A673 (cell line): Measurements from ENCODE around the gene PRICKLE3. TPM values are rescaled to one million over a fixed set of nuclear protein-coding genes. Genes with fewer than 3 reads are reported as not detected.
"Not testable (repeated sequence)": the region's sequence is repeated elsewhere in the genome, so short reads cannot be mapped to it uniquely, and the experiment has no call there.

ENCODE experiments used
- BruUV-seq: library from RNA; stranded (reverse); fragments of 400-500 nt; replicated peaks from 2 replicates; lab custom pipeline; 2021; lab: Mats Ljungman, UMichigan
- CTCF ChIA-PET: fragments of 300-600 bp; sonication (Branson Sonifier 250); formaldehyde crosslinking; loops from one replicate; lab custom pipeline; 2022; ENCODE audit warnings: antibody characterized with exemption; lab: Charles Lee
- POLR2A ChIA-PET: fragments of 300-600 bp; sonication (Branson Sonifier 250); formaldehyde crosslinking; loops from one replicate; lab custom pipeline; 2022; ENCODE audit warnings: antibody characterized with exemption; ENCODE audit not compliant: low non-redundant PET; lab: Charles Lee
- DNase-seq: peaks from one replicate; pipeline ENCODE4 v3.0.0-alpha.2; 2015; ENCODE audit warnings: low spot score
- H3K27ac ChIP-seq: fragments of 200-600 bp; sonication (generic); 2 replicates; pipeline ENCODE4 v1.5.1; 2016; ENCODE audit warnings: mixed run types, low read depth, mild to moderate bottlenecking, mixed read lengths, antibody characterized with exemption, low read length; ENCODE audit not compliant: poor library complexity, severe bottlenecking
- H3K27me3 ChIP-seq: fragments of 200-600 bp; sonication (generic); replicated peaks from 2 replicates; pipeline ENCODE4 v1.6.1; 2017; ENCODE audit warnings: mixed run types, low read depth, mild to moderate bottlenecking, mixed read lengths, antibody characterized with exemption, low read length; ENCODE audit not compliant: insufficient read depth, poor library complexity
- H3K36me3 ChIP-seq: fragments of 200-600 bp; sonication (generic); 2 replicates; pipeline ENCODE4 v1.6.1; 2016; ENCODE audit warnings: mixed run types, mild to moderate bottlenecking, mixed read lengths, antibody characterized with exemption, low read length; ENCODE audit not compliant: insufficient read depth, poor library complexity, severe bottlenecking
- H3K4me1 ChIP-seq: fragments of 200-600 bp; sonication (generic); 2 replicates; pipeline ENCODE4 v1.6.1; 2017; ENCODE audit warnings: mixed run types, mild to moderate bottlenecking, mixed read lengths, antibody characterized with exemption, low read length; ENCODE audit not compliant: insufficient read depth, poor library complexity, severe bottlenecking
- H3K4me3 ChIP-seq: fragments of 200-600 bp; sonication (generic); 2 replicates; pipeline ENCODE4 v1.5.1; 2016; ENCODE audit warnings: low read depth, mixed run types, mild to moderate bottlenecking, mixed read lengths, low read length; ENCODE audit not compliant: poor library complexity, severe bottlenecking
- H3K9me3 ChIP-seq: fragments of 200-600 bp; sonication (generic); 2 replicates; pipeline ENCODE4 v1.6.1; 2016; ENCODE audit warnings: mixed run types, low read depth, mild to moderate bottlenecking, mixed read lengths, antibody characterized with exemption, low read length; ENCODE audit not compliant: poor library complexity, severe bottlenecking
- CTCF ChIP-seq: fragments of 300-800, 200-600 bp; sonication (generic); conservative IDR thresholded peaks from 2 replicates; pipeline ENCODE4 v1.5.1; 2017; ENCODE audit warnings: low read depth, mild to moderate bottlenecking, antibody characterized with exemption, low read length, moderate library complexity, mixed read lengths
- EZH2 ChIP-seq: fragments of 200-600 bp; sonication (generic); IDR thresholded peaks from 2 replicates; pipeline ENCODE4 v1.6.1; 2017; ENCODE audit warnings: borderline replicate concordance, low read depth, mild to moderate bottlenecking, mixed read lengths, antibody characterized with exemption, low read length; ENCODE audit not compliant: poor library complexity, severe bottlenecking
- intact Hi-C: fragments of 100-400 bp; cut with micrococcal nuclease; formaldehyde crosslinking; loops from one replicate; pipeline ENCODE4 v1.10.0; 2022; ENCODE audit not compliant: unreplicated experiment
- total RNA-seq: library from RNA; stranded (reverse); gene quantifications from 2 replicates; pipeline ENCODE4 v1.2.3, GENCODE V29; 2021

Gene PRICKLE3
- total RNA-seq, 1 experiment from 2014 or later: 4.8 TPM

- no peak for TF ChIP-seq EZH2
- TF ChIP-seq CTCF: no peak
- no peak overlapping the region for H3K4me3 ChIP-seq
- no peaks in the 10 kb centered on the region for H3K9me3 ChIP-seq
- BruUV-seq: no TSS peak
- no peak overlapping the region for H3K27ac ChIP-seq
- no peaks in the 10 kb centered on the region for H3K36me3 ChIP-seq
- intact Hi-C loops: no loop called here
- DNase-seq: no peak
- no peaks in the 10 kb centered on the region for H3K27me3 ChIP-seq
- no peaks in the 10 kb centered on the region for H3K4me1 ChIP-seq
- ChIA-PET CTCF (no interaction called here), POLR2A (no interaction called here)
Measured at GRCh38 chrX:49147936-49148335, 38.2 kb downstream of the PRICKLE3 start.

GRCh38 chrX:49147282-49147681 lies 38.9 kb downstream of the PRICKLE3 start:
- no peak for DNase-seq
- TF ChIP-seq CTCF (no peak), EZH2 (no peak)
- Histone ChIP-seq H3K4me1 (no peaks in the 10 kb centered on the region), H3K4me3 (no peak overlapping the region), H3K27ac (no peak overlapping the region), H3K27me3 (no peaks in the 10 kb centered on the region), H3K9me3 (no peaks in the 10 kb centered on the region), H3K36me3 (no peaks in the 10 kb centered on the region)
- ChIA-PET POLR2A (no interaction called here), CTCF (no interaction called here)
- intact Hi-C loops: no loop called here
- BruUV-seq: no TSS peak

GRCh38 chrX:49143154-49143553 lies 43.0 kb downstream of the PRICKLE3 start:
- H3K27ac ChIP-seq, H3K4me3 ChIP-seq, CTCF ChIA-PET, DNase-seq, H3K36me3 ChIP-seq, intact Hi-C loops, H3K4me1 ChIP-seq, H3K27me3 ChIP-seq, BruUV-seq: not testable (repeated sequence)
- POLR2A ChIA-PET: interaction anchor here (0.6 kb wide), 1 partner anchor 280 kb away, joined by 3 read pairs; no protein-coding TSS in a partner anchor
- H3K9me3 ChIP-seq: peaks cover 17% of the 10 kb centered on the region

GRCh38 chrX:49142264-49142663 lies 43.9 kb downstream of the PRICKLE3 start:
- DNase-seq, H3K27ac ChIP-seq, POLR2A ChIA-PET, BruUV-seq, H3K4me3 ChIP-seq, intact Hi-C loops, CTCF ChIA-PET, H3K36me3 ChIP-seq, H3K27me3 ChIP-seq, H3K4me1 ChIP-seq: not testable (repeated sequence)
- peaks cover 17% of the 10 kb centered on the region for H3K9me3 ChIP-seq
- peak; percentile 24; the same call in 1 of the 2 replicates for TF ChIP-seq CTCF
